ENCODE results near the gene TEDC2. TPM values are rescaled to one million over a fixed set of nuclear protein-coding genes. Genes with fewer than 3 reads are reported as not detected.
"Not testable (repeated sequence)": the region's sequence is repeated elsewhere in the genome, so short reads cannot be mapped to it uniquely, and the experiment has no call there.

TEDC2 gene
- total RNA-seq, 1 experiment from 2014 or later, result 35.5 TPM

- no peaks in the 10 kb centered on the region for H3K9me2 ChIP-seq (replicated peaks; ENCODE audit: low read length)
- TF ChIP-seq CTCF (conservative IDR thresholded peaks at IDR 0.05; ENCODE audit: low read depth, low read length) (no peak; the same call in 1 of the 2 replicates), EZH2 (IDR thresholded peaks at IDR 0.05; ENCODE audit: low read length, unreplicated experiment) (no peak), EZH2phosphoT487 (IDR thresholded peaks at IDR 0.05; ENCODE audit: borderline replicate concordance, low read length) (no peak)
- H3F3A ChIP-seq (ENCODE audit: low read length, unreplicated experiment), result no peaks in the 10 kb centered on the region
- intact Hi-C loops (cut with micrococcal nuclease), result no loop called here
- no peak overlapping the region for H2AFZ ChIP-seq (ENCODE audit: low read length)
- H3K4me2 ChIP-seq (ENCODE audit: low read length), result no peak overlapping the region
- no peak for DNase-seq
- no TSS peak for BruUV-seq (replicated peaks)
- no peak for ATAC-seq
- peaks cover 32% of the 10 kb centered on the region for H3K79me2 ChIP-seq (ENCODE audit: low read length)
- CTCF ChIA-PET, result no interaction called here
- H3K4me1 ChIP-seq (ENCODE audit: insufficient read depth, low read length), result peaks cover 9% of the 10 kb centered on the region
- POLR2A ChIA-PET (ENCODE audit: unreplicated experiment), result no interaction called here
- H4K20me1 ChIP-seq (ENCODE audit: low read length), result peaks cover 8% of the 10 kb centered on the region; the same call in 1 of the 2 replicates
- H3K9ac ChIP-seq (ENCODE audit: low read length), result no peak overlapping the region
- H3K4me3 ChIP-seq (ENCODE audit: low read length), result no peak overlapping the region
- no peaks in the 10 kb centered on the region for H3K27me3 ChIP-seq (ENCODE audit: low read length)
- no peak overlapping the region for H3K27ac ChIP-seq (ENCODE audit: low read length)
- no peaks in the 10 kb centered on the region for H3K9me3 ChIP-seq (ENCODE audit: low read length)
- peaks cover 22% of the 10 kb centered on the region; the same call in 1 of the 2 replicates for H3K36me3 ChIP-seq (ENCODE audit: low read depth, low read length)
These were observed 27.6 kb upstream of the TEDC2 start for GRCh38 chr16:2432286-2432685.

GRCh38 chr16:2432801-2433505, 27.0 kb upstream of the TEDC2 start:
- Histone ChIP-seq H2AFZ (ENCODE audit: low read length) (no peak overlapping the region), H3F3A (ENCODE audit: low read length, unreplicated experiment) (no peaks in the 10 kb centered on the region), H3K9ac (ENCODE audit: low read length) (no peak overlapping the region), H3K79me2 (ENCODE audit: low read length) (peaks cover 32% of the 10 kb centered on the region), H4K20me1 (ENCODE audit: low read length) (peaks cover 8% of the 10 kb centered on the region; the same call in 1 of the 2 replicates), H3K9me3 (ENCODE audit: low read length) (no peaks in the 10 kb centered on the region), H3K4me2 (ENCODE audit: low read length) (no peak overlapping the region), H3K9me2 (replicated peaks; ENCODE audit: low read length) (no peaks in the 10 kb centered on the region), H3K4me3 (ENCODE audit: low read length) (no peak overlapping the region), H3K27me3 (ENCODE audit: low read length) (no peaks in the 10 kb centered on the region), H3K4me1 (ENCODE audit: insufficient read depth, low read length) (peaks cover 9% of the 10 kb centered on the region), H3K27ac (ENCODE audit: low read length) (no peak overlapping the region), H3K36me3 (ENCODE audit: low read depth, low read length) (peaks cover 25% of the 10 kb centered on the region; the same call in 1 of the 2 replicates)
- intact Hi-C loops (cut with micrococcal nuclease), result no loop called here
- POLR2A ChIA-PET (ENCODE audit: unreplicated experiment), result no interaction called here
- DNase-seq, result no peak
- no peak for TF ChIP-seq EZH2 (IDR thresholded peaks at IDR 0.05; ENCODE audit: low read length, unreplicated experiment)
- no peak for TF ChIP-seq CTCF (conservative IDR thresholded peaks at IDR 0.05; ENCODE audit: low read depth, low read length)
- TF ChIP-seq EZH2phosphoT487 (IDR thresholded peaks at IDR 0.05; ENCODE audit: borderline replicate concordance, low read length), result no peak
- CTCF ChIA-PET, result no interaction called here
- ATAC-seq, result no peak
- BruUV-seq (replicated peaks), result no TSS peak

GRCh38 chr16:2435236-2435635, 24.7 kb upstream of the TEDC2 start:
- H2AFZ ChIP-seq (ENCODE audit: low read length); H3K9me3 ChIP-seq (ENCODE audit: low read length); H3K27ac ChIP-seq (ENCODE audit: low read length); H3K9me2 ChIP-seq (replicated peaks; ENCODE audit: low read length); H3K9ac ChIP-seq (ENCODE audit: low read length); H3K4me3 ChIP-seq (ENCODE audit: low read length); intact Hi-C loops (cut with micrococcal nuclease); DNase-seq; BruUV-seq (replicated peaks); ATAC-seq; H4K20me1 ChIP-seq (ENCODE audit: low read length); CTCF ChIA-PET; H3K27me3 ChIP-seq (ENCODE audit: low read length); H3F3A ChIP-seq (ENCODE audit: low read length, unreplicated experiment); H3K4me2 ChIP-seq (ENCODE audit: low read length); H3K4me1 ChIP-seq (ENCODE audit: insufficient read depth, low read length): not testable (repeated sequence)
- Histone ChIP-seq H3K36me3 (ENCODE audit: low read depth, low read length) (peaks cover 25% of the 10 kb centered on the region; the same call in 1 of the 2 replicates), H3K79me2 (ENCODE audit: low read length) (peaks cover 23% of the 10 kb centered on the region)
- POLR2A ChIA-PET (ENCODE audit: unreplicated experiment), result interaction anchor here (0.7 kb wide), 1 partner anchor 50 kb away, joined by 3 read pairs; no protein-coding TSS in a partner anchor

All from PC-3 (cell line).